ENCODE data around the gene MAP3K3.

GRCh38 chr17:63592797-63593196 is 29.4 kb upstream of the MAP3K3 start:
- TF ChIP-seq CHD1 (IDR thresholded peaks at IDR 0.05; ENCODE audit: low read length): no peak
- no peak for TF ChIP-seq EZH2 (IDR thresholded peaks at IDR 0.05; ENCODE audit: borderline replicate concordance, low read depth, low read length)
- no peak for TF ChIP-seq RUNX1 (IDR thresholded peaks at IDR 0.05; ENCODE audit: low read depth)
- TF ChIP-seq REST (IDR thresholded peaks at IDR 0.05; ENCODE audit: borderline replicate concordance): no peak
- no peak for TF ChIP-seq REST (CRISPR knock-in tag; IDR thresholded peaks at IDR 0.05; ENCODE audit: low read depth)
- no peak for TF ChIP-seq NFIC (IDR thresholded peaks at IDR 0.05)
- TF ChIP-seq RBBP5 (IDR thresholded peaks at IDR 0.05; ENCODE audit: borderline replicate concordance, insufficient read depth, low read length, poor library complexity, severe bottlenecking): no peak
- TF ChIP-seq XRCC4 (IDR thresholded peaks at IDR 0.05; ENCODE audit: extremely low read depth, insufficient read depth, insufficient read length): no peak
- no peak for TF ChIP-seq ZNF766 (CRISPR knock-in tag; conservative IDR thresholded peaks at IDR 0.05)
- TF ChIP-seq ETV5 (CRISPR knock-in tag; IDR thresholded peaks at IDR 0.05; ENCODE audit: low read depth): no peak
- no peak for TF ChIP-seq ZNF174 (CRISPR knock-in tag; IDR thresholded peaks at IDR 0.05)
- TF ChIP-seq KLF10 (CRISPR knock-in tag; IDR thresholded peaks at IDR 0.05): no peak
- TF ChIP-seq NFE2 (IDR thresholded peaks at IDR 0.05; ENCODE audit: low read depth): no peak
- no peak for TF ChIP-seq POLR2AphosphoS5 (IDR thresholded peaks at IDR 0.05; ENCODE audit: control insufficient read depth, insufficient read depth, low read depth, low read length)
